ENCODE data around the gene ACSBG1.

ACSBG1 gene

DNA sequence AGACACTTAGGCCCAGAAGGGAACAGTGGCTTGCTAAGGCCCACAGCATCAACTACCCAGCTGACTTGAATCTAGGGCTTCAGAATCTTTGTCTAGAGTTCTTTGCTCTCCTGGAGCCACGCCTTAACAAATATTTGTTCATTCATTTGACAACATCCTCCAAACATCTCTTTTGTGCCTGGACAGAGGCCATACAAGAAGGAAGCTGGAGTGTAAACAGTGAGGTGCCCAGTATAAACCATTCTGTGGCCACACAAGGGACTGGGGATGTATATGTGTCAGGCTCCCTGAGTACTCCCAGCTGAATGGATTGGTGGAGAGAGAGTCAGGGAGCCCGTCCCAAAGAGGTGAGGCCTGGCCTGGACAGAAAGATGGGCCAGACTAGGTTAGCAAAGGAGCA is 106.5 kb downstream of the ACSBG1 start:
- DNase-seq: no peak

DNA sequence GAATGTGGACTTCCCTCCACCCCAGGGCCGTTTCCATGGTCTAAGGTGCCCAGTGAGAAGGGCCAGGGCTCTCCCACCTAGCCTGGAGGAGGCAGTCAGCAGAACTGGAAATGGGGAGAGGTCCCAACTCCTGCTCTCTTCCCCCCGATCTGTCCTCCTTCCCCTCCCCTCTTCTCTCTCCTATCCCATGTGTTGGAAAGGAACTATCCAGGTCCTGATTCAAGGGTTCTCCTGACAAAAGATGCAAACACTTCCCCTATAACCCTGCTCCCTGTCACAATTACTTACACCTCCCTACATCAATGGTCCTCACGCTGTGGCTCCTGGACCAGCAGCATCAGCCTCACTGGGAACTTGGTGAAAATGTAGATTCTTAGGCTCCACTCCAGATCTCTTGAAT is 109.1 kb downstream of the ACSBG1 start:
- DNase-seq: no peak

DNA sequence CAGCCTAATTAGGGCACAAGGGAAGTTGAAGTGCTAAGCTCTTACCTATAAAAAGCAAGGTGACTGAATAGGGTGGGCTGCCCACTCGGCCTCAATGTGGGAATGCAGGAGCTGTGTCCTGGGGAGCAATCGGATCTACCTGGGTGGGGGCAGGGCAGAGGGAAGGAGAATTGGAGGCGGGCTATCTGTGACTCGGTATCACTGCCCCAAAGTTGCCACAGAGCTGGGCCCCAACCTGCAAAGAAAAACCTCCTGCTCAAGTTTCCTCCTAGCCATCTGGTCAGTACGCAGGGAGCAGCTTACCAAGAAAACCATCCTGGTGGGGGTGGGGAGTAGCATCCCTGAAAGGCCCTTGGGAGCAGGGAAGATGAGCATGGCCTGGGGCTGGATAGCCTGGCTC is 113.8 kb downstream of the ACSBG1 start:
- no peak for DNase-seq
